Cardiac muscle cell (in vitro differentiated cells and primary cell): ENCODE results near the gene PSME1. TPM values are rescaled to one million over a fixed set of nuclear protein-coding genes. Genes with fewer than 3 reads are reported as not detected.

ENCODE experiments used
- DNase-seq, 2 donors: peaks; one replicate each; pipeline versions ENCODE4 v3.0.0 to v3.0.0-alpha.2; 2010 to 2017; ENCODE audit warnings: low read depth in 1 of 2, low spot score in 1 of 2
- H3K27ac ChIP-seq: fragments of 200-600 bp; sonication (generic); 2 replicates; pipeline ENCODE4 v1.5.1; 2016
- H3K27me3 ChIP-seq: fragments of 200-600 bp; sonication (generic); 2 replicates; pipeline ENCODE4 v1.6.0; 2016; ENCODE audit warnings: control low read depth
- H3K36me3 ChIP-seq: fragments of 200-600 bp; sonication (generic); 2 replicates; pipeline ENCODE4 v1.5.1; 2016; ENCODE audit warnings: control low read depth
- H3K4me1 ChIP-seq: fragments of 200-600 bp; sonication (generic); 2 replicates; pipeline ENCODE4 v1.8.1; 2017; ENCODE audit warnings: low read depth, mild to moderate bottlenecking, mixed run types
- H3K4me3 ChIP-seq: fragments of 200-600 bp; sonication (generic); 2 replicates; pipeline ENCODE4 v1.5.1; 2016; ENCODE audit warnings: mild to moderate bottlenecking
- H3K9me3 ChIP-seq: fragments of 200-600 bp; sonication (generic); 2 replicates; pipeline ENCODE4 v1.5.1; 2017; ENCODE audit warnings: low read depth, mild to moderate bottlenecking, control low read depth
- CTCF ChIP-seq: IDR thresholded peaks from 2 replicates; pipeline ENCODE4 v1.5.1; 2012; ENCODE audit warnings: low read depth, mild to moderate bottlenecking, low read length
- polyA plus RNA-seq: library from polyadenylated mRNA; unstranded; fragments of >200 nt; fragmentation: Nextera tagmentation; extraction: Ambion mirVana; gene quantifications from 2 replicates; pipeline ENCODE4 v1.2.1, GENCODE V29; 2016
- total RNA-seq: library from RNA; depleted of rRNA; stranded (reverse); fragments of >200 nt; gene quantifications from 2 replicates; pipeline ENCODE4 v1.2.3, GENCODE V29; 2016

PSME1 gene
- total and polyA plus RNA-seq, 2 experiments from 2014 or later = 238 to 383 TPM

GRCh38 chr14:24150567-24150966 is 14.6 kb downstream of the PSME1 start:
- no peak overlapping the region for H3K27ac ChIP-seq
- H3K4me1 ChIP-seq = peaks cover 8% of the 10 kb centered on the region
- TF ChIP-seq CTCF = no peak
- no peak overlapping the region for H3K4me3 ChIP-seq
- DNase-seq = no peak
- no peaks in the 10 kb centered on the region for H3K27me3 ChIP-seq
- peaks cover 37% of the 10 kb centered on the region for H3K36me3 ChIP-seq
- H3K9me3 ChIP-seq = no peaks in the 10 kb centered on the region

GRCh38 chr14:24150993-24151392 is 15.0 kb downstream of the PSME1 start:
- Histone ChIP-seq H3K4me3 (no peak overlapping the region), H3K4me1 (peaks cover 4% of the 10 kb centered on the region), H3K9me3 (no peaks in the 10 kb centered on the region), H3K27ac (no peak overlapping the region), H3K27me3 (no peaks in the 10 kb centered on the region), H3K36me3 (peaks cover 41% of the 10 kb centered on the region)
- no peak for DNase-seq
- no peak for TF ChIP-seq CTCF

- H3K36me3 ChIP-seq = peaks cover 45% of the 10 kb centered on the region
- H3K4me3 ChIP-seq = no peak overlapping the region
- H3K27me3 ChIP-seq = no peaks in the 10 kb centered on the region
- no peak for DNase-seq
- H3K4me1 ChIP-seq = peaks cover 4% of the 10 kb centered on the region
- H3K27ac ChIP-seq = no peak overlapping the region
- TF ChIP-seq CTCF = no peak
- H3K9me3 ChIP-seq = no peaks in the 10 kb centered on the region
Measured at GRCh38 chr14:24151404-24152080, 15.5 kb downstream of the PSME1 start.

- peaks cover 61% of the 10 kb centered on the region for H3K36me3 ChIP-seq
- no peaks in the 10 kb centered on the region for H3K27me3 ChIP-seq
- H3K4me1 ChIP-seq = no peaks in the 10 kb centered on the region
- H3K27ac ChIP-seq = no peak overlapping the region
- no peaks in the 10 kb centered on the region for H3K9me3 ChIP-seq
- H3K4me3 ChIP-seq = no peak overlapping the region
- no peak for DNase-seq
- no peak for TF ChIP-seq CTCF
Measured at GRCh38 chr14:24155100-24155499, 19.1 kb downstream of the PSME1 start.

- Histone ChIP-seq H3K27me3 (no peaks in the 10 kb centered on the region), H3K9me3 (no peaks in the 10 kb centered on the region), H3K27ac (no peak overlapping the region), H3K36me3 (peaks cover 46% of the 10 kb centered on the region), H3K4me3 (no peak overlapping the region), H3K4me1 (peaks cover 11% of the 10 kb centered on the region)
- no peak for TF ChIP-seq CTCF
- DNase-seq = no peak
Measured at GRCh38 chr14:24156840-24157239, 20.8 kb downstream of the PSME1 start.

GRCh38 chr14:24157331-24157730 is 21.3 kb downstream of the PSME1 start:
- peaks cover 41% of the 10 kb centered on the region for H3K36me3 ChIP-seq
- H3K27ac ChIP-seq = no peak overlapping the region
- peaks cover 11% of the 10 kb centered on the region for H3K4me1 ChIP-seq
- no peaks in the 10 kb centered on the region for H3K27me3 ChIP-seq
- H3K4me3 ChIP-seq = no peak overlapping the region
- no peak for DNase-seq
- TF ChIP-seq CTCF = no peak
- no peaks in the 10 kb centered on the region for H3K9me3 ChIP-seq
